Upper lobe of left lung (tissue), 4 donors: Measurements from ENCODE around the gene IPPK.

Experiments
- CTCF ChIP-seq, 6 experiments: fragments of 450-650 bp in 4 of 6; fragments of 200-600 bp in 2 of 6; sonication (generic) in 2 of 6; IDR thresholded peaks; one replicate each; pipeline ENCODE4 v1.5.1; 2016 to 2019; ENCODE audit warnings: antibody characterized with exemption in 6 of 6
- POLR2A ChIP-seq, 4 donors: fragments of 450-650 bp; IDR thresholded peaks; one replicate each; pipeline ENCODE4 v1.5.1; 2016 to 2017; ENCODE audit warnings: antibody characterized with exemption in 4 of 4, mild to moderate bottlenecking in 2 of 4
- POLR2AphosphoS5 ChIP-seq, 2 donors: sonication (generic); formaldehyde crosslinking; IDR thresholded peaks; one replicate each; pipeline ENCODE4 v1.5.1; 2017; ENCODE audit warnings: antibody characterized with exemption in 2 of 2

- TF ChIP-seq POLR2A (IDR thresholded peaks at IDR 0.05) (no peak), CTCF (IDR thresholded peaks at IDR 0.05) (no peak), POLR2AphosphoS5 (IDR thresholded peaks at IDR 0.05) (no peak)
Measured at GRCh38 chr9:92589923-92590322, 80.0 kb downstream of the IPPK start.
